AG09319 (cell line): ENCODE data around the gene PCDHB4.
A peak's percentile ranks its signal among the peaks of the same experiment; 100 is the strongest.
"Not testable (repeated sequence)": the region's sequence is repeated elsewhere in the genome, so short reads cannot be mapped to it uniquely, and the experiment has no call there.

Source experiments
- DNase-seq: peaks from one replicate; pipeline ENCODE4 v3.0.0-alpha.2; 2010; ENCODE audit warnings: low read depth; ENCODE audit errors: extremely low read depth
- CTCF ChIP-seq: IDR thresholded peaks from 2 replicates; pipeline ENCODE4 v1.5.1; 2011; ENCODE audit warnings: low read depth, mild to moderate bottlenecking, inconsistent platforms, low read length, moderate library complexity

The PCDHB4 gene

GRCh38 chr5:141135030-141135717 lies 13.6 kb downstream of the PCDHB4 start, which contains the start of gene PCDHB5:
Gene PCDHB5 (plus strand): TSS chr5:141135206. CDS start chr5:141135435, 229 bp downstream.
- peak; percentile 9 for TF ChIP-seq CTCF
- no peak for DNase-seq

GRCh38 chr5:141135718-141136266 lies 14.2 kb downstream of the PCDHB4 start:
- no peak for TF ChIP-seq CTCF
- no peak for DNase-seq

- DNase-seq = not testable (repeated sequence)
Measured at GRCh38 chr5:141137346-141137745, 15.7 kb downstream of the PCDHB4 start.

- no peak for DNase-seq
- TF ChIP-seq CTCF = no peak
Measured at GRCh38 chr5:141149812-141150211, 28.2 kb downstream of the PCDHB4 start, which contains the start of gene PCDHB6. Gene PCDHB6 (plus strand): TSS chr5:141150057. CDS start chr5:141150258, 201 bp downstream.

- no peak for TF ChIP-seq CTCF
- DNase-seq = no peak
Measured at GRCh38 chr5:141150224-141150992, 28.8 kb downstream of the PCDHB4 start.

- TF ChIP-seq CTCF = no peak
- no peak for DNase-seq
Measured at GRCh38 chr5:141150993-141151325, 29.3 kb downstream of the PCDHB4 start.

GRCh38 chr5:141151632-141152031 lies 30.0 kb downstream of the PCDHB4 start:
- not testable (repeated sequence) for DNase-seq

GRCh38 chr5:141152096-141152495 lies 30.5 kb downstream of the PCDHB4 start:
- DNase-seq = not testable (repeated sequence)
